ENCODE results near the gene MYO3B.
"Not testable (repeated sequence)": the region's sequence is repeated elsewhere in the genome, so short reads cannot be mapped to it uniquely, and the experiment has no call there.

MYO3B gene

GRCh38 chr2:170449034-170449433 is 271.1 kb downstream of the MYO3B start:
- DNase-seq: no peak

- no peak for DNase-seq
Observed at GRCh38 chr2:170454471-170455372, 276.8 kb downstream of the MYO3B start.

GRCh38 chr2:170455617-170456426 is 277.9 kb downstream of the MYO3B start:
- no peak for DNase-seq

GRCh38 chr2:170456914-170457313 is 279.0 kb downstream of the MYO3B start:
- no peak for DNase-seq

GRCh38 chr2:170457742-170458141 is 279.8 kb downstream of the MYO3B start:
- DNase-seq: no peak

- no peak for DNase-seq
Observed at GRCh38 chr2:170461889-170462288, 283.9 kb downstream of the MYO3B start.

- DNase-seq: no peak
Observed at GRCh38 chr2:170462433-170463205, 284.7 kb downstream of the MYO3B start.

GRCh38 chr2:170463206-170463537 is 285.2 kb downstream of the MYO3B start:
- DNase-seq: no peak

GRCh38 chr2:170464268-170464667 is 286.3 kb downstream of the MYO3B start:
- DNase-seq: no peak

GRCh38 chr2:170465241-170465640 is 287.3 kb downstream of the MYO3B start:
- no peak for DNase-seq

GRCh38 chr2:170466632-170467031 is 288.7 kb downstream of the MYO3B start:
- DNase-seq: no peak

GRCh38 chr2:170467568-170468422 is 289.8 kb downstream of the MYO3B start:
- no peak for DNase-seq

GRCh38 chr2:170468557-170468956 is 290.6 kb downstream of the MYO3B start:
- DNase-seq: no peak

GRCh38 chr2:170472498-170472897 is 294.6 kb downstream of the MYO3B start:
- not testable (repeated sequence) for DNase-seq

- no peak for DNase-seq
Observed at GRCh38 chr2:170475878-170476277, 297.9 kb downstream of the MYO3B start.

- DNase-seq: no peak
Observed at GRCh38 chr2:170477630-170478029, 299.7 kb downstream of the MYO3B start.

- DNase-seq: no peak
Observed at GRCh38 chr2:170481201-170481600, 303.3 kb downstream of the MYO3B start.

- no peak for DNase-seq
Observed at GRCh38 chr2:170484552-170484951, 306.6 kb downstream of the MYO3B start.

GRCh38 chr2:170485254-170486026 is 307.5 kb downstream of the MYO3B start:
- no peak for DNase-seq

GRCh38 chr2:170486730-170487129 is 308.8 kb downstream of the MYO3B start:
- DNase-seq: peak; percentile 10

GRCh38 chr2:170488807-170489206 is 310.9 kb downstream of the MYO3B start:
- DNase-seq: no peak
